Measurements from ENCODE around the gene MICALL1.

GRCh38 chr22:37927637-37927936 lies 21.5 kb downstream of the MICALL1 start:
- TF ChIP-seq POLR2A (IDR thresholded peaks at IDR 0.05; ENCODE audit: low read depth, low read length) = no peak
- TF ChIP-seq CTCF (conservative IDR thresholded peaks at IDR 0.05; ENCODE audit: low read depth, low read length) = no peak
- TF ChIP-seq CEBPB (IDR thresholded peaks at IDR 0.05; ENCODE audit: low read depth, low read length) = no peak
- no peak for TF ChIP-seq MAFK (IDR thresholded peaks at IDR 0.05; ENCODE audit: low read depth, low read length)
- no peak for TF ChIP-seq CHD1 (IDR thresholded peaks at IDR 0.05; ENCODE audit: low read depth, low read length)
- no peak for TF ChIP-seq ELK1 (IDR thresholded peaks at IDR 0.05; ENCODE audit: borderline replicate concordance, low read depth, low read length)
- TF ChIP-seq RAD21 (IDR thresholded peaks at IDR 0.05; ENCODE audit: low read length) = no peak
- TF ChIP-seq RCOR1 (IDR thresholded peaks at IDR 0.05; ENCODE audit: insufficient replicate concordance, low read length) = no peak
